ENCODE measurements around the gene FLOT1. TPM values are rescaled to one million over a fixed set of nuclear protein-coding genes. Genes with fewer than 3 reads are reported as not detected.

Gene FLOT1
- total and polyA plus RNA-seq, 2 of the 13 experiments (the other 11 are each of a cell fraction or from before 2014, with no cell fraction given), result 82.3 to 130 TPM

DNA sequence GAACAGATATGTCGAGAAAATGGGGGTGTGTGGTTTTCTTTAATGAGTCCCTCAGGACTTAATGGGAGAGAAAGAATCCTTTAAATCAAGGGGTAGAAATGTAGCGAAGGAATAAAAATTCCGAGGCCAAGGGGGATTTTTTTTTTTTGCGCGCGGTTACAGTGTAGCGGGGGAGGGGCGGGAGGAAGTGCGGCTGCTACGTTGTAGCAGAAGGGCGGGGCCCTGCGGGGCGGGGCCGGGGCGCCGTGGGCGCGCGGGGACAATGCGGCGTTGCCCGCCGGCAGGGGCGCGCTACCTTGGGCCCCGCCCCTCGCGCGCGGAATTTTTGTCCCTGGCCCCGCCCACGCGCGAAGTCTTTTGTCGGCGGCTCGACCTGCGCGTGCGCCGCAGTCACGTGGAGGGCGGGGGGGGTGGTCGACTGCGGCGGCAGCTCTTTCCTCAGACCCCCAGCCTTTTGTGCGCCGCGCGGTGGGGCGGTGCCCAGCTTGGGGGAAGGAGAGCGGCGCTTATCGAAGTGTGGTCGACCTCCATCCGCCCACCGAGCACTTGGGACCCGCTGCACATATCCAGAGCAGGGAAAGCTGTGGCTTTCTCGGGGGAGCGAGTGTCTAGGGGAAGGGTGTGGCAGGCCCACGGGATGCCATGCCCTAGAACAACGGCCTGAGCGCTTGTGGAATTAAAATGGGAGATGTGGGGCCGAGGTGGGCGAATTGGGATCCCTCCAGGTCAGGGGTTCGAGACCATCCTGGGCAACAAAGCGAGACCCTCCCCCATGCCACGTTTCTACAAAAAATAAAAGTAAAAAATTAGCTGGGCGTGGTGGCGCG is 21.1 kb downstream of the FLOT1 start (continued):
- TF ChIP-seq, protein P1, sequence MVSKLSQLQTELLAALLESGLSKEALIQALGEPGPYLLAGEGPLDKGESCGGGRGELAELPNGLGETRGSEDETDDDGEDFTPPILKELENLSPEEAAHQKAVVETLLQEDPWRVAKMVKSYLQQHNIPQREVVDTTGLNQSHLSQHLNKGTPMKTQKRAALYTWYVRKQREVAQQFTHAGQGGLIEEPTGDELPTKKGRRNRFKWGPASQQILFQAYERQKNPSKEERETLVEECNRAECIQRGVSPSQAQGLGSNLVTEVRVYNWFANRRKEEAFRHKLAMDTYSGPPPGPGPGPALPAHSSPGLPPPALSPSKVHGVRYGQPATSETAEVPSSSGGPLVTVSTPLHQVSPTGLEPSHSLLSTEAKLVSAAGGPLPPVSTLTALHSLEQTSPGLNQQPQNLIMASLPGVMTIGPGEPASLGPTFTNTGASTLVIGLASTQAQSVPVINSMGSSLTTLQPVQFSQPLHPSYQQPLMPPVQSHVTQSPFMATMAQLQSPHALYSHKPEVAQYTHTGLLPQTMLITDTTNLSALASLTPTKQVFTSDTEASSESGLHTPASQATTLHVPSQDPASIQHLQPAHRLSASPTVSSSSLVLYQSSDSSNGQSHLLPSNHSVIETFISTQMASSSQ (IDR thresholded peaks at IDR 0.05; ENCODE audit: low read depth), result no peak
- TF ChIP-seq, protein P1 (CRISPR knock-in tag; IDR thresholded peaks at IDR 0.05; ENCODE audit: borderline replicate concordance), result peak; percentile 14; the same call in 1 of the 2 replicates
- no peak for TF ChIP-seq HMG20B (CRISPR knock-in tag; conservative IDR thresholded peaks at IDR 0.05)
- no peak for TF ChIP-seq ZNF7 (CRISPR knock-in tag; IDR thresholded peaks at IDR 0.05)
- no peak for TF ChIP-seq ZNF780A (CRISPR knock-in tag; IDR thresholded peaks at IDR 0.05)
- TF ChIP-seq ZNF761 (CRISPR knock-in tag; conservative IDR thresholded peaks at IDR 0.05), result no peak; the same call in 1 of the 2 replicates
- TF ChIP-seq RFX1 (IDR thresholded peaks at IDR 0.05), result no peak
- TF ChIP-seq, protein P2, sequence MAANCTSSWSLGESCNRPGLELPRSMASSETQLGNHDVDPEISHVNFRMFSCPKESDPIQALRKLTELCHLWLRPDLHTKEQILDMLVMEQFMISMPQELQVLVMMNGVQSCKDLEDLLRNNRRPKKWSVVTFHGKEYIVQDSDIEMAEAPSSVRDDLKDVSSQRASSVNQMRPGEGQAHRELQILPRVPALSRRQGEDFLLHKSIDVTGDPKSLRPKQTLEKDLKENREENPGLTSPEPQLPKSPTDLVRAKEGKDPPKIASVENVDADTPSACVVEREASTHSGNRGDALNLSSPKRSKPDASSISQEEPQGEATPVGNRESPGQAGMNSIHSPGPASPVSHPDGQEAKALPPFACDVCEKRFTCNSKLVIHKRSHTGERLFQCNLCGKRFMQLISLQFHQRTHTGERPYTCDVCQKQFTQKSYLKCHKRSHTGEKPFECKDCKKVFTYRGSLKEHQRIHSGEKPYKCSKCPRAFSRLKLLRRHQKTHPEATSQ (CRISPR knock-in tag; IDR thresholded peaks at IDR 0.05; ENCODE audit: borderline replicate concordance), result peak; percentile 2; the same call in 1 of the 2 replicates
- TF ChIP-seq, protein P3, sequence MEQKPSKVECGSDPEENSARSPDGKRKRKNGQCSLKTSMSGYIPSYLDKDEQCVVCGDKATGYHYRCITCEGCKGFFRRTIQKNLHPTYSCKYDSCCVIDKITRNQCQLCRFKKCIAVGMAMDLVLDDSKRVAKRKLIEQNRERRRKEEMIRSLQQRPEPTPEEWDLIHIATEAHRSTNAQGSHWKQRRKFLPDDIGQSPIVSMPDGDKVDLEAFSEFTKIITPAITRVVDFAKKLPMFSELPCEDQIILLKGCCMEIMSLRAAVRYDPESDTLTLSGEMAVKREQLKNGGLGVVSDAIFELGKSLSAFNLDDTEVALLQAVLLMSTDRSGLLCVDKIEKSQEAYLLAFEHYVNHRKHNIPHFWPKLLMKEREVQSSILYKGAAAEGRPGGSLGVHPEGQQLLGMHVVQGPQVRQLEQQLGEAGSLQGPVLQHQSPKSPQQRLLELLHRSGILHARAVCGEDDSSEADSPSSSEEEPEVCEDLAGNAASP (CRISPR knock-in tag; IDR thresholded peaks at IDR 0.05; ENCODE audit: borderline replicate concordance), result no peak
- TF ChIP-seq, protein P4, sequence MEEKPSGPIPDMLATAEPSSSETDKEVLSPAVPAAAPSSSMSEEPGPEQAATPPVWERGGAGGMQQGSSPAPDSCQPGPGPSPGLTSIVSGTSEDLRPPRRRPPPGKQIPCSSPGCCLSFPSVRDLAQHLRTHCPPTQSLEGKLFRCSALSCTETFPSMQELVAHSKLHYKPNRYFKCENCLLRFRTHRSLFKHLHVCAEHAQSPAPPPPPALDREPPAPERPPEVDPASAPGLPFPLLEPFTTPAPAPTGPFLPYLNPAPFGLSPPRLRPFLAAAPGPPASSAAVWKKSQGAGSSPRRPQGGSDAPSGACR (CRISPR knock-in tag; IDR thresholded peaks at IDR 0.05), result peak; percentile 46
- no peak for TF ChIP-seq HMG20A (CRISPR knock-in tag; IDR thresholded peaks at IDR 0.05; ENCODE audit: borderline replicate concordance)
- TF ChIP-seq ZNF619 (CRISPR knock-in tag; IDR thresholded peaks at IDR 0.05), result no peak
- TF ChIP-seq NFIB (CRISPR knock-in tag; IDR thresholded peaks at IDR 0.05; ENCODE audit: borderline replicate concordance), result no peak
- TF ChIP-seq EZH2 (conservative IDR thresholded peaks at IDR 0.05; ENCODE audit: low read depth, low read length), result no peak
- TF ChIP-seq, protein P5, sequence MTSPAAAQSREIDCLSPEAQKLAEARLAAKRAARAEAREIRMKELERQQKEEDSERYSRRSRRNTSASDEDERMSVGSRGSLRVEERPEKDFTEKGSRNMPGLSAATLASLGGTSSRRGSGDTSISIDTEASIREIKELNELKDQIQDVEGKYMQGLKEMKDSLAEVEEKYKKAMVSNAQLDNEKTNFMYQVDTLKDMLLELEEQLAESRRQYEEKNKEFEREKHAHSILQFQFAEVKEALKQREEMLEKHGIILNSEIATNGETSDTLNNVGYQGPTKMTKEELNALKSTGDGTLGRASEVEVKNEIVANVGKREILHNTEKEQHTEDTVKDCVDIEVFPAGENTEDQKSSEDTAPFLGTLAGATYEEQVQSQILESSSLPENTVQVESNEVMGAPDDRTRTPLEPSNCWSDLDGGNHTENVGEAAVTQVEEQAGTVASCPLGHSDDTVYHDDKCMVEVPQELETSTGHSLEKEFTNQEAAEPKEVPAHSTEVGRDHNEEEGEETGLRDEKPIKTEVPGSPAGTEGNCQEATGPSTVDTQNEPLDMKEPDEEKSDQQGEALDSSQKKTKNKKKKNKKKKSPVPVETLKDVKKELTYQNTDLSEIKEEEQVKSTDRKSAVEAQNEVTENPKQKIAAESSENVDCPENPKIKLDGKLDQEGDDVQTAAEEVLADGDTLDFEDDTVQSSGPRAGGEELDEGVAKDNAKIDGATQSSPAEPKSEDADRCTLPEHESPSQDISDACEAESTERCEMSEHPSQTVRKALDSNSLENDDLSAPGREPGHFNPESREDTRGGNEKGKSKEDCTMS (CRISPR knock-in tag; conservative IDR thresholded peaks at IDR 0.05), result no peak
- no peak for TF ChIP-seq EHMT2 (IDR thresholded peaks at IDR 0.05; ENCODE audit: borderline replicate concordance, low read depth, low read length)
- no peak for TF ChIP-seq FOXP1 (IDR thresholded peaks at IDR 0.05)
- no peak for TF ChIP-seq FOXP1 (CRISPR knock-in tag; IDR thresholded peaks at IDR 0.05)
- no peak for TF ChIP-seq MBD4 (IDR thresholded peaks at IDR 0.05; ENCODE audit: borderline replicate concordance, low read length)
- no peak for TF ChIP-seq MTA3 (CRISPR knock-in tag; IDR thresholded peaks at IDR 0.05)
